ENCODE data around the gene CPT1A. TPM values are rescaled to one million over a fixed set of nuclear protein-coding genes. Genes with fewer than 3 reads are reported as not detected.

CPT1A gene
- total RNA-seq, 1 experiment from 2014 or later: 153 TPM

- Histone ChIP-seq H3K9me3 (ENCODE audit: control insufficient read depth, insufficient read depth, low read depth, low read length) (no peaks in the 10 kb centered on the region), H3K27ac (ENCODE audit: low read length) (peak overlapping the region; percentile 98), H3K27me3 (ENCODE audit: control insufficient read depth, insufficient read depth, low read length) (no peaks in the 10 kb centered on the region), H3K36me3 (ENCODE audit: control insufficient read depth, insufficient read depth, low read length) (no peaks in the 10 kb centered on the region), H3K4me1 (ENCODE audit: control insufficient read depth, insufficient read depth, low read length) (peaks cover 32% of the 10 kb centered on the region), H3K4me3 (ENCODE audit: low read depth in 2 of 2, low read length in 2 of 2) (peak overlapping the region; percentile 85 to 90)
- CTCF ChIA-PET: no interaction called here
- in situ Hi-C loops (cut with HindIII; ENCODE audit: low pct_unique_long_range_greater_than_20kb, low sequenced_read_pairs): no loop called here
- BruUV-seq (replicated peaks): no TSS peak
- POLR2A ChIA-PET: no interaction called here
- intact Hi-C loops (cut with micrococcal nuclease; ENCODE audit: unreplicated experiment): no loop called here
- ATAC-seq: peak; percentile 49
- no peak for DNase-seq (ENCODE audit: low read depth, low spot score)
- peak; percentile 50; the same call in 1 of the 2 replicates for TF ChIP-seq SIN3A (IDR thresholded peaks at IDR 0.05; ENCODE audit: borderline replicate concordance, insufficient read depth, low read depth, low read length)
- TF ChIP-seq, protein P1, sequence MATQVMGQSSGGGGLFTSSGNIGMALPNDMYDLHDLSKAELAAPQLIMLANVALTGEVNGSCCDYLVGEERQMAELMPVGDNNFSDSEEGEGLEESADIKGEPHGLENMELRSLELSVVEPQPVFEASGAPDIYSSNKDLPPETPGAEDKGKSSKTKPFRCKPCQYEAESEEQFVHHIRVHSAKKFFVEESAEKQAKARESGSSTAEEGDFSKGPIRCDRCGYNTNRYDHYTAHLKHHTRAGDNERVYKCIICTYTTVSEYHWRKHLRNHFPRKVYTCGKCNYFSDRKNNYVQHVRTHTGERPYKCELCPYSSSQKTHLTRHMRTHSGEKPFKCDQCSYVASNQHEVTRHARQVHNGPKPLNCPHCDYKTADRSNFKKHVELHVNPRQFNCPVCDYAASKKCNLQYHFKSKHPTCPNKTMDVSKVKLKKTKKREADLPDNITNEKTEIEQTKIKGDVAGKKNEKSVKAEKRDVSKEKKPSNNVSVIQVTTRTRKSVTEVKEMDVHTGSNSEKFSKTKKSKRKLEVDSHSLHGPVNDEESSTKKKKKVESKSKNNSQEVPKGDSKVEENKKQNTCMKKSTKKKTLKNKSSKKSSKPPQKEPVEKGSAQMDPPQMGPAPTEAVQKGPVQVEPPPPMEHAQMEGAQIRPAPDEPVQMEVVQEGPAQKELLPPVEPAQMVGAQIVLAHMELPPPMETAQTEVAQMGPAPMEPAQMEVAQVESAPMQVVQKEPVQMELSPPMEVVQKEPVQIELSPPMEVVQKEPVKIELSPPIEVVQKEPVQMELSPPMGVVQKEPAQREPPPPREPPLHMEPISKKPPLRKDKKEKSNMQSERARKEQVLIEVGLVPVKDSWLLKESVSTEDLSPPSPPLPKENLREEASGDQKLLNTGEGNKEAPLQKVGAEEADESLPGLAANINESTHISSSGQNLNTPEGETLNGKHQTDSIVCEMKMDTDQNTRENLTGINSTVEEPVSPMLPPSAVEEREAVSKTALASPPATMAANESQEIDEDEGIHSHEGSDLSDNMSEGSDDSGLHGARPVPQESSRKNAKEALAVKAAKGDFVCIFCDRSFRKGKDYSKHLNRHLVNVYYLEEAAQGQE (IDR thresholded peaks at IDR 0.05; ENCODE audit: insufficient read depth in 1 of 2, low read depth in 2 of 2, low read length in 1 of 2): 0 out of 4 replicates have a peak, but pooled peaks of 1 of the 2 experiments have one; percentile 16
- no peak; the same call in 1 of the 2 replicates for TF ChIP-seq POLR2AphosphoS5 (IDR thresholded peaks at IDR 0.05; ENCODE audit: low read depth, low read length)
- no peak for TF ChIP-seq TCF7L2 (IDR thresholded peaks at IDR 0.05; ENCODE audit: low read depth, low read length)
- TF ChIP-seq CTCF (IDR thresholded peaks at IDR 0.05): no peak
Measured at GRCh38 chr11:68840661-68841653, 759 bp downstream of the CPT1A start.

GRCh38 chr11:68839911-68840641 lies 1.6 kb downstream of the CPT1A start:
- H3K27ac ChIP-seq (ENCODE audit: low read length): peak overlapping the region; percentile 98
- POLR2A ChIA-PET: no interaction called here
- H3K36me3 ChIP-seq (ENCODE audit: control insufficient read depth, insufficient read depth, low read length): no peaks in the 10 kb centered on the region
- no peak for TF ChIP-seq CTCF (IDR thresholded peaks at IDR 0.05)
- no peak for TF ChIP-seq POLR2AphosphoS5 (IDR thresholded peaks at IDR 0.05; ENCODE audit: low read depth, low read length)
- TF ChIP-seq TCF7L2 (IDR thresholded peaks at IDR 0.05; ENCODE audit: low read depth, low read length): no peak
- TF ChIP-seq, protein P1 (IDR thresholded peaks at IDR 0.05; ENCODE audit: insufficient read depth in 1 of 2, low read depth in 2 of 2, low read length in 1 of 2): no peak
- TF ChIP-seq SIN3A (IDR thresholded peaks at IDR 0.05; ENCODE audit: borderline replicate concordance, insufficient read depth, low read depth, low read length): no peak
- in situ Hi-C loops (cut with HindIII; ENCODE audit: low pct_unique_long_range_greater_than_20kb, low sequenced_read_pairs): no loop called here
- DNase-seq (ENCODE audit: low read depth, low spot score) (no peak), ATAC-seq (no peak)
- TSS peak; percentile 73 for BruUV-seq (replicated peaks)
- peak overlapping the region; percentile 85 to 90 for H3K4me3 ChIP-seq (ENCODE audit: low read depth in 2 of 2, low read length in 2 of 2)
- no peaks in the 10 kb centered on the region for H3K27me3 ChIP-seq (ENCODE audit: control insufficient read depth, insufficient read depth, low read length)
- no peaks in the 10 kb centered on the region for H3K9me3 ChIP-seq (ENCODE audit: control insufficient read depth, insufficient read depth, low read depth, low read length)
- peaks cover 38% of the 10 kb centered on the region for H3K4me1 ChIP-seq (ENCODE audit: control insufficient read depth, insufficient read depth, low read length)
- intact Hi-C loops (cut with micrococcal nuclease; ENCODE audit: unreplicated experiment): no loop called here
- CTCF ChIA-PET: no interaction called here
